Hematopoietic multipotent progenitor cell treated with erythropoietin and hydrocortisone succinate and interleukin-3 and kit ligand, for 4 days (in vitro differentiated cells): ENCODE results near the gene MTG2.
A peak's percentile ranks its signal among the peaks of the same experiment; 100 is the strongest.

Experiments
- DNase-seq: peaks from one replicate; pipeline ENCODE4 v3.0.0-alpha.2; 2015

Gene MTG2

GRCh38 chr20:62182469-62183425 lies at the start of gene MTG2:
Gene MTG2 (plus strand): TSS chr20:62183028. CDS start chr20:62193421, 10,393 bp downstream.
- peak; percentile 99 for DNase-seq

- DNase-seq, result peak; percentile 65
These were observed 49.6 kb upstream of the MTG2 start for GRCh38 chr20:62133051-62133845.

GRCh38 chr20:62133864-62134263 lies 49.0 kb upstream of the MTG2 start:
- DNase-seq, result peak; percentile 68

- DNase-seq, result no peak
These were observed 48.0 kb upstream of the MTG2 start for GRCh38 chr20:62134735-62135231.

GRCh38 chr20:62135573-62136266 lies 47.1 kb upstream of the MTG2 start:
- DNase-seq, result no peak

- peak; percentile 87 for DNase-seq
These were observed 46.3 kb upstream of the MTG2 start for GRCh38 chr20:62136283-62137091.

GRCh38 chr20:62137092-62137384 lies 45.8 kb upstream of the MTG2 start:
- DNase-seq, result no peak

- no peak for DNase-seq
These were observed 45.2 kb upstream of the MTG2 start for GRCh38 chr20:62137478-62138203.

- no peak for DNase-seq
These were observed 44.7 kb upstream of the MTG2 start for GRCh38 chr20:62138204-62138543.

GRCh38 chr20:62138912-62139311 lies 43.9 kb upstream of the MTG2 start:
- no peak for DNase-seq

- DNase-seq, result no peak
These were observed 43.2 kb upstream of the MTG2 start for GRCh38 chr20:62139636-62140035.

GRCh38 chr20:62141043-62141396 lies 41.8 kb upstream of the MTG2 start:
- DNase-seq, result no peak

- peak; percentile 51 for DNase-seq
These were observed 41.2 kb upstream of the MTG2 start for GRCh38 chr20:62141397-62142251.

- DNase-seq, result peak; percentile 18
These were observed 40.4 kb upstream of the MTG2 start for GRCh38 chr20:62142252-62143080.

GRCh38 chr20:62143081-62143956 lies 39.5 kb upstream of the MTG2 start, which contains the start of the genes PSMA7 and SS18L1:
Gene PSMA7 (minus strand): TSS chr20:62143394. CDS start chr20:62143303, 91 bp downstream.
Gene SS18L1 (plus strand): TSS chr20:62143769. CDS start chr20:62143821, 52 bp downstream.
- peak; percentile 96 for DNase-seq

GRCh38 chr20:62143957-62144825 lies 38.6 kb upstream of the MTG2 start:
- DNase-seq, result peak; percentile 85

GRCh38 chr20:62145688-62146018 lies 37.2 kb upstream of the MTG2 start:
- DNase-seq, result no peak
